Adipocyte (in vitro differentiated cells): ENCODE results near the gene MCOLN1.

Source experiments
- DNase-seq: peaks from one replicate; pipeline ENCODE4 v3.0.0-alpha.2; 2015; ENCODE audit warnings: low read depth
- H3K27me3 ChIP-seq: replicated peaks from 2 replicates; pipeline ENCODE4 v1.7.0; 2013; ENCODE audit warnings: mild to moderate bottlenecking, low read length, moderate library complexity; ENCODE audit not compliant: control insufficient read depth, insufficient read depth
- H3K36me3 ChIP-seq: 2 replicates; pipeline ENCODE4 v1.7.0; 2013; ENCODE audit warnings: low read length, mild to moderate bottlenecking, moderate library complexity; ENCODE audit not compliant: control insufficient read depth, insufficient read depth, severe bottlenecking
- H3K4me1 ChIP-seq: 2 replicates; pipeline ENCODE4 v1.7.0; 2013; ENCODE audit warnings: mild to moderate bottlenecking, low read length, moderate library complexity; ENCODE audit not compliant: control insufficient read depth, insufficient read depth
- H3K4me3 ChIP-seq: 2 replicates; pipeline ENCODE4 v1.7.0; 2013; ENCODE audit warnings: mild to moderate bottlenecking, low read length, moderate library complexity
- H3K9ac ChIP-seq: 2 replicates; pipeline ENCODE4 v1.7.0; 2013; ENCODE audit warnings: mild to moderate bottlenecking, low read length, moderate library complexity
- H3K9me3 ChIP-seq: 2 replicates; pipeline ENCODE4 v1.7.0; 2013; ENCODE audit warnings: mild to moderate bottlenecking, low read length, moderate library complexity; ENCODE audit not compliant: control insufficient read depth

MCOLN1 gene

DNA sequence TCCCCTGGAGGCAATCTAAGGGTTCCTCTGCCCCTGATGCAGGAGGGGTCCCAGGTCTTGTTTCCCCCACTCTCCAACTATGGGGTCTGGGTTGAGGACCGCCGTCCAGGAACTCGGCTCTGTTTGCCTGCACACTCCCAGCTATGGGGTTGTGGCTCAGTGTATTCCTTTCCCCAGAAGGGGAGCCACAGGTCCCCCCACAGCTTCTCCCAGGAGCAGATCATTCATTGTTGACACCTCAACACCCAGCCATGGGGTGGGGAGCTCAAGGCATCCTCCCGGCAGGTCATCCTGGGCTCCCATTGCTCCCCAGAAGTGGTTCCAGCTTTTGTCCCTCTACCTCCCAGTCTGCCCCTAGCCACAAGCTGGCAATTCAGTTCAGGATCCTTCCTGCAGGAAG, 5.5 kb upstream of the MCOLN1 start:
- peak overlapping the region; percentile 95 for H3K9ac ChIP-seq
- H3K4me1 ChIP-seq = peaks cover 17% of the 10 kb centered on the region
- H3K27me3 ChIP-seq = no peaks in the 10 kb centered on the region
- peak; percentile 24 for DNase-seq
- H3K9me3 ChIP-seq = no peaks in the 10 kb centered on the region
- H3K4me3 ChIP-seq = peak overlapping the region; percentile 88
- no peaks in the 10 kb centered on the region for H3K36me3 ChIP-seq

DNA sequence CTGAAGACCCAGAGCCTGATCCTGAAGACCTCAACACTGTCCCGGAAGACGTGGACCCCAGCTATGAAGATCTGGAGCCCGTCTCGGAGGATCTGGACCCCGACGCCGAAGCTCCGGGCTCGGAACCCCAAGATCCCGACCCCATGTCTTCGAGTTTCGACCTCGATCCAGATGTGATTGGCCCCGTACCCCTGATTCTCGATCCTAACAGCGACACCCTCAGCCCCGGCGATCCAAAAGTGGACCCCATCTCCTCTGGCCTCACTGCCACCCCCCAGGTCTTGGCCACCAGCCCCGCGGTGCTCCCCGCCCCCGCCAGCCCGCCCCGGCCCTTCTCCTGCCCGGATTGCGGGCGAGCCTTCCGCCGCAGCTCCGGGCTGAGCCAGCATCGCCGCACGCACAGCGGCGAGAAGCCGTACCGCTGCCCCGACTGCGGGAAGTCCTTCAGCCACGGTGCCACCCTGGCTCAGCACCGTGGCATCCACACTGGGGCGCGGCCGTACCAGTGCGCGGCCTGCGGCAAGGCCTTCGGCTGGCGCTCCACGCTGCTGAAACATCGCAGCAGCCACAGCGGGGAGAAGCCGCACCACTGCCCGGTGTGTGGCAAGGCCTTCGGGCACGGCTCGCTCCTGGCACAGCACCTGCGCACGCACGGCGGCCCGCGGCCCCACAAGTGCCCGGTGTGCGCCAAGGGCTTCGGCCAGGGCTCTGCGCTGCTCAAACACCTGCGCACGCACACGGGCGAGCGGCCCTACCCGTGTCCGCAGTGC, 2.9 kb upstream of the MCOLN1 start:
- peaks cover 30% of the 10 kb centered on the region for H3K4me1 ChIP-seq
- no peaks in the 10 kb centered on the region for H3K9me3 ChIP-seq
- H3K9ac ChIP-seq = no peak overlapping the region
- H3K4me3 ChIP-seq = no peak overlapping the region
- H3K36me3 ChIP-seq = no peaks in the 10 kb centered on the region
- no peaks in the 10 kb centered on the region for H3K27me3 ChIP-seq
- no peak for DNase-seq

DNA sequence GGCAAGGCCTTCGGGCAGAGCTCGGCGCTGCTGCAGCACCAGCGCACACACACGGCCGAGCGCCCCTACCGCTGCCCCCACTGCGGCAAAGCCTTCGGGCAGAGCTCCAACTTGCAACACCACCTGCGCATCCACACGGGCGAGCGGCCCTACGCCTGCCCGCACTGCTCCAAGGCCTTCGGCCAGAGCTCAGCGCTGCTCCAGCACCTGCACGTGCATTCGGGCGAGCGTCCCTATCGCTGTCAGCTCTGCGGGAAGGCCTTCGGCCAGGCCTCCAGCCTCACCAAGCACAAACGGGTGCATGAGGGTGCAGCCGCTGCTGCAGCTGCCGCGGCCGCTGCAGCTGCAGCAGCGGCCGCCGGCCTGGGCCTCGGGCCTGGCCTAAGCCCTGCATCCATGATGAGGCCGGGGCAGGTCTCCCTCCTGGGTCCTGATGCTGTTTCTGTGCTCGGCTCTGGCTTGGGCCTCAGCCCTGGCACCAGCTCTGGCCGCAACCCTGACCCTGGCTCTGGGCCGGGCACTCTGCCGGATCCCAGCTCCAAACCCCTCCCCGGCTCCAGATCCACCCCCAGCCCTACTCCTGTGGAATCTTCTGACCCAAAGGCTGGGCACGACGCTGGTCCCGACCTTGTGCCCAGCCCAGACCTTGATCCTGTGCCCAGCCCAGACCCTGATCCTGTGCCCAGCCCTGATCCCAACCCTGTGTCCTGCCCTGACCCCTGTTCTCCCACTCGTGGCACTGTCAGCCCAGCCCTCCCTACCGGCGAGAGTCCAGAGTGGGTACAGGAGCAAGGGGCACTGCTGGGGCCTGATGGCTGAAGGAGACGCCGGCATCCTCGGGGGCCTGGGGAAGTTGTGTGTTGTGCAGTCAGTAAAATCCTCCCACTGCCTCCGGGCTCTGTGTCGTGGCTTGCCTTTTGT, 2.0 kb upstream of the MCOLN1 start:
- H3K27me3 ChIP-seq = no peaks in the 10 kb centered on the region
- H3K4me1 ChIP-seq = peaks cover 27% of the 10 kb centered on the region
- no peak overlapping the region for H3K4me3 ChIP-seq
- DNase-seq = no peak
- no peaks in the 10 kb centered on the region for H3K9me3 ChIP-seq
- no peak overlapping the region for H3K9ac ChIP-seq
- no peaks in the 10 kb centered on the region for H3K36me3 ChIP-seq

DNA sequence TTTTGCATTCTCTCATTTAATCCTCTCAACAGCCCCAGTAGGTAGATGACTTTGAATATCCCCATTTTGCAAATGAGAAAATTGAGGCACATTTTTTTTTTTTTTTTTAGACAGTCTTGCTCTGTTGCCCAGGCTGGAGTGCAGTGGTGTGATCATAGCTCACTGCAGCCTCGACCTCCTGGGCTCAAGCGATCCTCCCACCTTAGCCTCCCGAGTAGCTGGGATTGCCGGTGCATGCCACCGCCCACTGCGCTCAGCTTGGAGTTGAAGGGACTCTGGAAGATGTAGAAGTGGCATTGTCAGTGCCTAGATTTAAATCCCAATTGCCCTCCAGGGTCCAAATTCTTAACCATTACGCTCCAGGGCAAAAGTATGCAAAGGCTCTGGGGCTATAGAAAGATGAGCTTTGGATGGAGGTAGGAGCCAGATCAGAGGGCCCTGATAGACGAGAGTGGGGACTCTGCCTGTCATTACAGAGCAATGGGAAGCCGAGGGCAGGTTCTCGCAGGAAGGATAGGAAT, 813 bp upstream of the MCOLN1 start:
- peaks cover 22% of the 10 kb centered on the region for H3K4me1 ChIP-seq
- no peak for DNase-seq
- H3K36me3 ChIP-seq = peaks cover 5% of the 10 kb centered on the region
- peak overlapping the region; percentile 79 for H3K4me3 ChIP-seq
- H3K9me3 ChIP-seq = no peaks in the 10 kb centered on the region
- peak overlapping the region; percentile 81 for H3K9ac ChIP-seq
- H3K27me3 ChIP-seq = no peaks in the 10 kb centered on the region

DNA sequence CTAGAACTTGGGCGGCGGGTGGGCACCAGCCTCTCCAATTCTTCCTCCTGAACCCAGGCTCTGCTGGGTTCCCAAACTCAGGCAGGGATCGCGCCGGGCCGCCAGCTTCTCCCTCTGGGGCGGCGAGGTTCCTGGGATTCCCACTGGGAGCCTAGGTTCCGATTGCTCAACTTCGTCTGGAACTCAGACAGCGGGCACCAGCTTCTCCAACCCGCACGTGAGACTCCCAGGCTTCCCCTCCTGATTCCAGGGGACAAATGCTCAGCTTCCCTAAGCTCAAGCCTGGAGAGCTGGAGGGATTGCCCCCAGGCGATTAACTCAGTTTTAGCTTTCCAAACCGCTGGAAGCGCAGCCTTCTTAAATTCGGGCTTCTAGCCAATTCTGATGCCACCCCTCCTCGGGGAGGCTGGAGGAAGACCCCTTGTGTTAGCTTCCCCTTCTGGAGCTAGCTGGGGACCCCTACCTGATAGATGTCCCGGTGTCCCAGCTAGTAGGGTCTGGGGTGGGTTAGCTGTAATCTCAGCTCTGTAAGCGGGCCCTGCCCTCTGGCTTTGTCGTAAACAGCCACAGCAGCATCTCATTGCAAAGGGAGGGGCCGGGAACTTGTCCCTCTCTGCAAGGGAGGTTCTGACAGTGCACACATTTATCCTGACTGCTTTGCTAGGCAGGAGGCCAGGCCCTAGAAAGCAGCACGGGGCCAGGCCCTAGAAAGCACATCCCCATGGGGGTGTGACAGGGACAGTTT, 671 bp downstream of the MCOLN1 start:
- peak; percentile 70 for DNase-seq
- H3K4me3 ChIP-seq = peak overlapping the region; percentile 79
- no peaks in the 10 kb centered on the region for H3K9me3 ChIP-seq
- peaks cover 14% of the 10 kb centered on the region for H3K36me3 ChIP-seq
- peaks cover 18% of the 10 kb centered on the region for H3K4me1 ChIP-seq
- no peaks in the 10 kb centered on the region for H3K27me3 ChIP-seq
- peak overlapping the region; percentile 81 for H3K9ac ChIP-seq

DNA sequence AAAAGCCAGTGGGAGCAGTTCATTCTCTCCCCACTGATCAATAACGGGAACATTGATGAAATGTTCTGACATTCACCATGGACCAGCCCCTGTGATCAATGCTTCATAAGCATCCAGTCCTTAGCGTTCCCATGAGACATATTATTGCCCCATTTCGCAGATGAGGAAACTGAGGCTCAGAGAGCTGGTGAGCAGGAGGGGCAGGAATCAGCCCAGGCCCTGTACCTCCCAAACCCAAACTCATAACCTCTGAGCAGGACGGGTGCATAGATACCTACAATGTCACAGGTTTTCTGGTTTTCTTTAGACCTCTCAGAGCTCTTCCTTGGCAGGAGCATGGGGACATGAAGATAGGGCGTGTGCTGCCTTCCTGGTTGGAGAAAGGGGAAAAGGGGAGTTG, 2.1 kb downstream of the MCOLN1 start:
- Histone ChIP-seq H3K27me3 (no peaks in the 10 kb centered on the region), H3K4me1 (peaks cover 18% of the 10 kb centered on the region), H3K36me3 (peaks cover 26% of the 10 kb centered on the region), H3K4me3 (no peak overlapping the region), H3K9me3 (no peaks in the 10 kb centered on the region), H3K9ac (no peak overlapping the region)
- DNase-seq = no peak

DNA sequence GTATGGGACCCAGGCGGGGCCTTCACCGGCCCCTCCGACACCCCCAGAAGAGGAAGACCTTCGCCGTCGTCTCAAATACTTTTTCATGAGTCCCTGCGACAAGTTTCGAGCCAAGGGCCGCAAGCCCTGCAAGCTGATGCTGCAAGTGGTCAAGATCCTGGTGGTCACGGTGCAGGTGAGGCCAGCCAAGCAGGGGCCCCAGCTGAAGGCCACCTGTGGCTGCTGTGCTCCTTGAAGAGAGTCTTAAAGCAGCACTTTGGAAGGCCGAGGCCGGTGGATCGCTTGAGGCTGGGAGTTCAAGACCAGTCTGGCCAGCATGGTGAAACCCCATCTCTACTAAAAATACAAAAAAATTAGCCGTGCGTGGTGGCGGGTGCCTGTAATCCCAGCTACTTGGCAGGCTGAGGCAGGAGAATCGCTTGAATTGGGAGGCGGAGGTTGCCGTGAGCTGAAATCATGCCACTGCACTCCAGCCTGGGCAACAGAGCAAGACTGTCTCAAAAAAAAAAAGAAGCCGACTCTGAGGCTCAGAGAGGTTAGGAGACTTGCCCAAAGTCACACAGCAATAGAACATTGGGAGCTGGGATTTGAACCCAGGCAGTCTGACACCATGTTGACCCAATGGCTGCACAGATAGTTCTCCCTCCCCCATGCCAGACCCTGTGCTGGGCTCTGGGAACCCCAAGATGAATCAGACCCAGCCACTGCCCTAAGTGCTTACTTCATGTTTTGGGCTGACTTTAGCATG, 2.7 kb downstream of the MCOLN1 start:
- no peak for DNase-seq
- no peaks in the 10 kb centered on the region for H3K9me3 ChIP-seq
- no peak overlapping the region for H3K9ac ChIP-seq
- H3K4me3 ChIP-seq = no peak overlapping the region
- peaks cover 31% of the 10 kb centered on the region for H3K36me3 ChIP-seq
- H3K4me1 ChIP-seq = peaks cover 18% of the 10 kb centered on the region
- no peaks in the 10 kb centered on the region for H3K27me3 ChIP-seq

DNA sequence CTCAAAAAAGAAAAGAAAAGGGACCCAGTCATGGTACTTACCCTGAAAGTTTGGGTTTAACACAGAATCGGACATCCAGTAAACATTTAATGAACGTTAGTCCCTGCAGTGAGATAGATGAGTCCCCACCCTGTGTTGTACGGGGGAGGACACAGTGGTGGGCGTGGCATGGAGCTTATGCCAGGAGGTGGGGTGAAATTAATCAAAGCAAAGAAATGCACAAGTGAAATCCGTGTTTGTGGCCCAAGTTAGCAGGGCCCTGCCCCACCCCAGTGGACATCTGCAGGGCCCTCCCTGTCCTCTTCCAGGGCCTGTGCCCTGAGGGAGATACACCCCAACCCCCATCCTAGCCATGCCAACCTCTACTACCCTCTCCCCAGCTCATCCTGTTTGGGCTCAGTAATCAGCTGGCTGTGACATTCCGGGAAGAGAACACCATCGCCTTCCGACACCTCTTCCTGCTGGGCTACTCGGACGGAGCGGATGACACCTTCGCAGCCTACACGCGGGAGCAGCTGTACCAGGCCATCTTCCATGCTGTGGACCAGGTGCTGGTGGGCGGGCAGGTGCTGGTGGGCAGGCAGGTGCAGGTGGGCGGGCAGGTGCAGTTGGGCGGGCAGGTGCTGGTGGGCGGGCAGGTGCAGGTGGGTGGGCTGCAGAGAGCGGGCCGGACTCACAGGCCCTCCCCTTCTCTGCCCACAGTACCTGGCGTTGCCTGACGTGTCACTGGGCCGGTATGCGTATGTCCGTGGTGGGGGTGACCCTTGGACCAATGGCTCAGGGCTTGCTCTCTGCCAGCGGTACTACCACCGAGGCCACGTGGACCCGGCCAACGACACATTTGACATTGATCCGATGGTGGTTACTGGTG, 3.9 kb downstream of the MCOLN1 start:
- no peak for DNase-seq

DNA sequence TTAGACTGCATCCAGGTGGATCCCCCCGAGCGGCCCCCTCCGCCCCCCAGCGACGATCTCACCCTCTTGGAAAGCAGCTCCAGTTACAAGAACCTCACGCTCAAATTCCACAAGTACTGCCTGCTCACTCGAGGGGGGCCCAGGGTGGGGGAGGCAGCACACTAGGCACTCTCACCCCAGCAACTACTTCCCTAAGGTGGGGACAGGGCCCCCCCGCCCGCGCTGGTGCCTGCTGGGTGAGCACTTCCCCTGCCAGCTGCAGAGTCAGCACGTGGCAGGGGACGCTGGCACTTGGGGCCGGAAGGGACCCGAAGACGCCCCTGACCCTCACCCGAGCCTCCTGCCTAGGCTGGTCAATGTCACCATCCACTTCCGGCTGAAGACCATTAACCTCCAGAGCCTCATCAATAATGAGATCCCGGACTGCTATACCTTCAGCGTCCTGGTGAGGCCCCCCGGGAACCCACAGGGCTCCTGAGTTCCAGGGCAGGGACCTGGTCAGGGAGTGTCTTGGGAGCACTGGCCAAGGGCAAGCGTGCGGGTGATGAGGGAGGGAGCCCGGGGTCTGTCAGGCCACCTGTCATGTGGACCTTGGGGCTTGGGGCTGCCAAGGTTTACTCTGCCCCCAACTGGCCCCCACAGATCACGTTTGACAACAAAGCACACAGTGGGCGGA, 5.2 kb downstream of the MCOLN1 start:
- DNase-seq = no peak
- no peaks in the 10 kb centered on the region for H3K27me3 ChIP-seq

More for the DNA sequence above, 3.9 kb downstream of the MCOLN1 start:
- H3K36me3 ChIP-seq = peaks cover 36% of the 10 kb centered on the region
- no peak overlapping the region for H3K4me3 ChIP-seq
- no peaks in the 10 kb centered on the region for H3K27me3 ChIP-seq
- peaks cover 18% of the 10 kb centered on the region for H3K4me1 ChIP-seq
- H3K9me3 ChIP-seq = no peaks in the 10 kb centered on the region
- H3K9ac ChIP-seq = no peak overlapping the region

More for the DNA sequence above, 5.2 kb downstream of the MCOLN1 start:
- H3K9me3 ChIP-seq = no peaks in the 10 kb centered on the region
- H3K4me1 ChIP-seq = peaks cover 10% of the 10 kb centered on the region
- H3K4me3 ChIP-seq = no peak overlapping the region
- peaks cover 36% of the 10 kb centered on the region for H3K36me3 ChIP-seq
- no peak overlapping the region for H3K9ac ChIP-seq
